WERI-Rb-1 (cell line): Measurements from ENCODE around the gene AOX1.

Source experiments
- DNase-seq: peaks from one replicate; pipeline ENCODE4 v3.0.0-alpha.2; 2020
- H3K27ac ChIP-seq: fragments of 250-450 bp; sonication (Bioruptor Pico); 2 replicates; pipeline ENCODE4 v1.5.1; 2020; ENCODE audit warnings: mild to moderate bottlenecking, moderate library complexity
- H3K27me3 ChIP-seq: fragments of 250-450 bp; sonication (Bioruptor Pico); 2 replicates; pipeline ENCODE4 v1.5.1; 2021; ENCODE audit warnings: mild to moderate bottlenecking, low read depth, moderate library complexity; ENCODE audit not compliant: insufficient read depth, severe bottlenecking
- H3K36me3 ChIP-seq: fragments of 250-450 bp; sonication (Bioruptor Pico); 2 replicates; pipeline ENCODE4 v1.5.1; 2020; ENCODE audit warnings: mild to moderate bottlenecking, moderate library complexity
- H3K4me3 ChIP-seq: 2 replicates; pipeline ENCODE4 v1.5.1; 2011; ENCODE audit warnings: low read depth, mild to moderate bottlenecking, control low read depth, low read length
- H3K9me3 ChIP-seq: fragments of 250-450 bp; sonication (Bioruptor Pico); 2 replicates; pipeline ENCODE4 v1.5.1; 2021; ENCODE audit warnings: mild to moderate bottlenecking, moderate library complexity; ENCODE audit not compliant: severe bottlenecking
- TF ChIP-seq, protein P1 (sequence below): IDR thresholded peaks from 2 replicates; pipeline ENCODE4 v1.5.1; 2011; ENCODE audit warnings: low read depth, mild to moderate bottlenecking, control low read depth, inconsistent platforms, low read length

The AOX1 gene

DNA sequence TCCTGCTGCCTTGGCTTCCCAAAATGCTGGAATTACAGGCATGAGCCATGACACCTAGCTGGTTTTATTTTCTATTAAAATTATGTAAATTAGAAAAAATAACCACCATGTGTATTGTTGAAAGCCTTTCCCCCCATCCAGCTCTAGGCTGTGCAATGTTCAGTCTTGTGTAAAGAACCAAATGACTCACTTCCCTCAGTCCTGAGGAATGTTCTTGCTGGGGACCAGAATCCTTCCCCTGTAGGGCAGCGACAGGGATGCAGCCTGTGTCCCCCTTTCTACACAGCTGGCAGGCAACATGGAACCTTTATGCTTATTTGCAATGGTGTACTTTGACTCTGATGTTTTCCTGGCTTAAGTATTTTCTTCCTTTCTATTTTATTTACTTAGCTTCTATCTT is 29.4 kb downstream of the AOX1 start:
- Histone ChIP-seq H3K9me3 (no peaks in the 10 kb centered on the region), H3K27me3 (no peaks in the 10 kb centered on the region), H3K36me3 (no peaks in the 10 kb centered on the region), H3K27ac (no peak overlapping the region), H3K4me3 (no peak overlapping the region)
- no peak for DNase-seq
- TF ChIP-seq, protein P1, sequence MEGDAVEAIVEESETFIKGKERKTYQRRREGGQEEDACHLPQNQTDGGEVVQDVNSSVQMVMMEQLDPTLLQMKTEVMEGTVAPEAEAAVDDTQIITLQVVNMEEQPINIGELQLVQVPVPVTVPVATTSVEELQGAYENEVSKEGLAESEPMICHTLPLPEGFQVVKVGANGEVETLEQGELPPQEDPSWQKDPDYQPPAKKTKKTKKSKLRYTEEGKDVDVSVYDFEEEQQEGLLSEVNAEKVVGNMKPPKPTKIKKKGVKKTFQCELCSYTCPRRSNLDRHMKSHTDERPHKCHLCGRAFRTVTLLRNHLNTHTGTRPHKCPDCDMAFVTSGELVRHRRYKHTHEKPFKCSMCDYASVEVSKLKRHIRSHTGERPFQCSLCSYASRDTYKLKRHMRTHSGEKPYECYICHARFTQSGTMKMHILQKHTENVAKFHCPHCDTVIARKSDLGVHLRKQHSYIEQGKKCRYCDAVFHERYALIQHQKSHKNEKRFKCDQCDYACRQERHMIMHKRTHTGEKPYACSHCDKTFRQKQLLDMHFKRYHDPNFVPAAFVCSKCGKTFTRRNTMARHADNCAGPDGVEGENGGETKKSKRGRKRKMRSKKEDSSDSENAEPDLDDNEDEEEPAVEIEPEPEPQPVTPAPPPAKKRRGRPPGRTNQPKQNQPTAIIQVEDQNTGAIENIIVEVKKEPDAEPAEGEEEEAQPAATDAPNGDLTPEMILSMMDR, result no peak

DNA sequence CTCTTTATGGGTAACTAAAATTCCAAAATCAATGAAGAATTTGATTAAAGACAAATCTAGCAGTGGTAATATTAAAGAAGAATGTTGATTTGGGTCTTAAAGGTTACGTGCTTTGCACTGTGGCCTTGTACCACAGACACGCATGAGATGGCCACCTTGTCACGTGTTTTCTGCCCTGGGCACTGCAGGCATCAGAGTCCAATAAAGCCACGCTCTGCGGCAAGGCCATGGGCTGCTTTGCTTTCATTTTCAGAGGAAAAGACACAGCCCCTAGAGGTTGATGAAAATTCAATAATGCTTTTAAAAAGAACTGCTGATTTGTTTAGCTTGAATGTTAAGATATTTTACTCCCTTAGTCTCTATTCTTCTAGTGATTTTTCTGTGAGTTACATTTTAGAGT is 30.4 kb downstream of the AOX1 start:
- Histone ChIP-seq H3K9me3 (no peaks in the 10 kb centered on the region), H3K4me3 (no peak overlapping the region), H3K36me3 (no peaks in the 10 kb centered on the region), H3K27ac (no peak overlapping the region), H3K27me3 (no peaks in the 10 kb centered on the region)
- no peak for DNase-seq
- TF ChIP-seq, protein P1, result no peak

DNA sequence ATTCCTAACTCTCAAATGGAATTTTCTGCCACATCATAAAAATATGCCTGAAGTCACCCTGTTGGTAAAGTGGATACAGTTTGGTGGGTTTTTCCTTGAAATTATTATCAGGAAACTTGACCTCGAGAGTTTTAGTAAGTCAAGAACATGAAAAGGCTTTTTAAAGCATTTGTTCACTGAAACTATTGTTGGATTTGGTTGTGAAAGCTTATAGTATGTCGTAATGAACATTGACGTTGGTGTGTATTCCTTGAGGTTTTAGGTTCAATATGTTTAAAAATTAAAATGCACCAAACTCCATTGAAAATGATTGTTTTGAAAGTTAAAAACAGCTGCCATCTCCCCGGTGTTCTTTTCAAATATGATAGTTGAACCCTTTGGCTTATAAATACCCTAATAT is 30.8 kb downstream of the AOX1 start:
- no peak for DNase-seq
- Histone ChIP-seq H3K36me3 (no peaks in the 10 kb centered on the region), H3K27me3 (no peaks in the 10 kb centered on the region), H3K4me3 (no peak overlapping the region), H3K9me3 (no peaks in the 10 kb centered on the region), H3K27ac (no peak overlapping the region)
- TF ChIP-seq, protein P1, result no peak

DNA sequence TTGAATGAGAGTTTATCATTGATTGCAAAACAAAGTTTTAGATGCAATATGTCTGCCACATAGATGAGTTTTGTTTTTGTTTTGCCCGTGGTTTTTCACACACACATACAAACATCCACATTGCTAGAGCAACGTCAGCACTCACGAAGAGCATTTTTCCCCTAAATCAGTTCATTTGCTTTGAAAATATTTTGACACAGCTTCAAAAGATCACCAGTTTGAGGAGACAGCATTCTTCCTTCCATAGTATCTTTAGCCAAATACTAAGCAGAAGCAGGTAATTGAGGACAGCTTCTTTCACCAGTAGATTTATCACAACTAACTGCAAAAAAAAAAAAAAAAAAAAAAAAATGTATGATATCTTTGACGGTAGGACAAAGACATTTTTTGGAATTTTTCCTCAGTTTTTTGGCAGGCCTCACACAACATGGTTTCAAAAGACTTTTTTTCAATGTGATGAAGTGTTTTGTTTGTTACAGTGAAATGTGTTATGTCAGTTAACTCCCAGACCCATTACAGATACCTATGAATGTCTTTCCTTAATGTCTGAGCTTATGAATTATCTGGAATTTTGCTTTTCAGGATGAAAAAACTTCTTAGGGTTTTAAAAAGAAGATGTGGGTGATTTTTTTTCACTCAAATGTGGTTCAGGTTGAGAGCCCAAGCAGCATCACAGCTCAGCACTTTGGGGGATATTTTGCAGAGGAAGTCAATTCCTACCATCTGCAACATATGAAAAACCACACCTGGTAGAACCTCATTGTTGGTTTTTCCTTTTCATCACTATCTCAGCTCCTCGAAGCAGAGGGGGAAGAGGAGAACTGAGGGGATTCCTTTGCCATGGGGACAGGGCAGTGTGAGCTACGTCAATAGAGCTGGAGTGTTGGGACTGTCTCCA is 31.6 kb downstream of the AOX1 start:
- Histone ChIP-seq H3K27me3 (no peaks in the 10 kb centered on the region), H3K4me3 (no peak overlapping the region), H3K27ac (no peak overlapping the region), H3K36me3 (no peaks in the 10 kb centered on the region), H3K9me3 (no peaks in the 10 kb centered on the region)
- TF ChIP-seq, protein P1, result no peak
- no peak for DNase-seq

DNA sequence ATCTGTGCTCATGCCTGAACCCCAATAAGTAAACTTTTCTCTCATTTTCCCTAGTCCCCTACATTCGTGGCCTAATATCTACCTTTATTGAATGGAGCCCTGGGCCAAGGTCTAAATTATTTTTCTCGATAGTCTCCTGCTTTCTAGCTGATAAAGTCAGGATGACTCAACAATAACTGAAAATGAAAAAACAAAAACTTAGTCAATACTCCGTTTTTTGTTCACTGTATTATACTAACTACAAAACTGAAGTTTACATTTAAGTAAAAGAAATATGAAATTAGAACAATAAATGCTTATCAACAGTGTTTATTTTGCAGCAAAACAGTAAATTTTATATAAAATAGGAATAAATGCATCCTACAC is 32.2 kb downstream of the AOX1 start:
- H3K27ac ChIP-seq, result no peak overlapping the region
- no peaks in the 10 kb centered on the region for H3K9me3 ChIP-seq
- TF ChIP-seq, protein P1, result no peak
- H3K27me3 ChIP-seq, result no peaks in the 10 kb centered on the region
- no peak overlapping the region for H3K4me3 ChIP-seq
- no peak for DNase-seq
- H3K36me3 ChIP-seq, result no peaks in the 10 kb centered on the region

DNA sequence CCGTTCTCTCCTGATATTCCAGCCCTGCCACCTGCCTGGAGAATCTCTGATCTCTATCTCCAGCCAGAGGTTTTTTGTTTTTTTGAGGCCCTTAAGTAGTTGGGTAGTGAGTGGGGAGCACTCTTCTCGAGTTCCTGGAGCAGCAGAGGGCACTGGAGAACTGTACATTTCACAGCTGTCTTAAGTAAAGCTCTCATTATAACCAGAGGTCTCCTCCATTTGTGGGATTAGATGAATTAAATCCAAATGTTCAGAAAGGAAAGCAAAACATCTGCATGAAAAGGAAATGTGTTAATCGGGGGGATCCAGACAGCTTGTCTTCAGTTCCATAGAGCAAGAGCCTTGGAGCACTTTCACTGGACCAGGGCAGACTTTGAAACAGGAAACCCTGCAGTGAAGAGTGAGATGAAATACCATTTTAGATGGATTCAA is 32.8 kb downstream of the AOX1 start:
- TF ChIP-seq, protein P1, result 0 out of 2 replicates have a peak, but pooled peaks have one; percentile 11
- no peak overlapping the region for H3K27ac ChIP-seq
- DNase-seq, result no peak

More for the DNA sequence above, 32.8 kb downstream of the AOX1 start:
- Histone ChIP-seq H3K9me3 (no peaks in the 10 kb centered on the region), H3K36me3 (no peaks in the 10 kb centered on the region), H3K27me3 (no peaks in the 10 kb centered on the region), H3K4me3 (no peak overlapping the region)
